Measurements from ENCODE around the gene NCOR2. TPM values are rescaled to one million over a fixed set of nuclear protein-coding genes. Genes with fewer than 3 reads are reported as not detected.

The NCOR2 gene
- polyA plus RNA-seq, 1 donor (not counting 4 experiments of a cell fraction or from before 2014, with no cell fraction given), result 4.7 TPM

GRCh38 chr12:124607681-124608425 is 40.4 kb upstream of the NCOR2 start:
- Histone ChIP-seq H3K27me3 (ENCODE audit: control insufficient read depth, extremely low read depth, insufficient read depth, low read length) (peaks cover 10% of the 10 kb centered on the region), H3K4me2 (ENCODE audit: control insufficient read depth, extremely low read depth, insufficient read depth, low read depth, low read length) (peak overlapping the region; percentile 73), H3K4me3 (ENCODE audit: control insufficient read depth in 2 of 3, extremely low read depth in 1 of 3, insufficient read depth in 2 of 3, low read depth in 1 of 3, low read length in 3 of 3) (no peak overlapping the region), H3K79me2 (ENCODE audit: control insufficient read depth, insufficient read depth, low read length) (no peaks in the 10 kb centered on the region), H2AFZ (ENCODE audit: control insufficient read depth, low read length) (no peak overlapping the region), H3K27ac (ENCODE audit: control insufficient read depth, insufficient read depth, low read length) (no peak overlapping the region), H3K9ac (ENCODE audit: control insufficient read depth, extremely low read depth, insufficient read depth, low read length) (no peak overlapping the region), H3K4me1 (ENCODE audit: control insufficient read depth, extremely low read depth, insufficient read depth, low read length) (peaks cover 26% of the 10 kb centered on the region), H3K9me1 (ENCODE audit: control insufficient read depth, extremely low read depth, insufficient read depth, low read length) (no peaks in the 10 kb centered on the region), H4K20me1 (ENCODE audit: control insufficient read depth, extremely low read depth, insufficient read depth, low read length) (no peaks in the 10 kb centered on the region), H3K36me3 (ENCODE audit: control insufficient read depth in 2 of 2, extremely low read depth in 1 of 2, insufficient read depth in 2 of 2, low read length in 2 of 2) (no peaks in the 10 kb centered on the region), H3K9me3 (ENCODE audit: control insufficient read depth, low read depth, low read length) (no peaks in the 10 kb centered on the region)
- DNase-seq (ENCODE audit: low read depth, low spot score), result no peak
- no peak for TF ChIP-seq EZH2 (IDR thresholded peaks at IDR 0.05; ENCODE audit: low read length)
- no peak for TF ChIP-seq CTCF (optimal IDR thresholded peaks at IDR 0.05 in 1 of 3, IDR thresholded peaks at IDR 0.05 in 1 of 3, conservative IDR thresholded peaks at IDR 0.05 in 1 of 3; ENCODE audit: extremely low read depth in 1 of 3, insufficient read depth in 2 of 3, low read length in 3 of 3)
- dilution Hi-C loops (cut with MboI; ENCODE audit: extremely low pct_ligation_motif_present, low sequenced_read_pairs), result no loop called here
- peak; percentile 32 for FAIRE-seq

- Histone ChIP-seq H3K36me3 (ENCODE audit: control insufficient read depth in 2 of 2, extremely low read depth in 1 of 2, insufficient read depth in 2 of 2, low read length in 2 of 2) (no peaks in the 10 kb centered on the region), H3K4me2 (ENCODE audit: control insufficient read depth, extremely low read depth, insufficient read depth, low read depth, low read length) (no peak overlapping the region), H3K9ac (ENCODE audit: control insufficient read depth, extremely low read depth, insufficient read depth, low read length) (no peak overlapping the region), H3K27ac (ENCODE audit: control insufficient read depth, insufficient read depth, low read length) (no peak overlapping the region), H2AFZ (ENCODE audit: control insufficient read depth, low read length) (no peak overlapping the region), H3K9me1 (ENCODE audit: control insufficient read depth, extremely low read depth, insufficient read depth, low read length) (no peaks in the 10 kb centered on the region), H4K20me1 (ENCODE audit: control insufficient read depth, extremely low read depth, insufficient read depth, low read length) (no peaks in the 10 kb centered on the region), H3K27me3 (ENCODE audit: control insufficient read depth, extremely low read depth, insufficient read depth, low read length) (peaks cover 10% of the 10 kb centered on the region), H3K79me2 (ENCODE audit: control insufficient read depth, insufficient read depth, low read length) (no peaks in the 10 kb centered on the region), H3K4me3 (ENCODE audit: control insufficient read depth in 2 of 3, extremely low read depth in 1 of 3, insufficient read depth in 2 of 3, low read depth in 1 of 3, low read length in 3 of 3) (no peak overlapping the region), H3K4me1 (ENCODE audit: control insufficient read depth, extremely low read depth, insufficient read depth, low read length) (peaks cover 26% of the 10 kb centered on the region), H3K9me3 (ENCODE audit: control insufficient read depth, low read depth, low read length) (no peaks in the 10 kb centered on the region)
- TF ChIP-seq EZH2 (IDR thresholded peaks at IDR 0.05; ENCODE audit: low read length), result no peak
- TF ChIP-seq CTCF (optimal IDR thresholded peaks at IDR 0.05 in 1 of 3, IDR thresholded peaks at IDR 0.05 in 1 of 3, conservative IDR thresholded peaks at IDR 0.05 in 1 of 3; ENCODE audit: extremely low read depth in 1 of 3, insufficient read depth in 2 of 3, low read length in 3 of 3), result no peak
- dilution Hi-C loops (cut with MboI; ENCODE audit: extremely low pct_ligation_motif_present, low sequenced_read_pairs), result no loop called here
- FAIRE-seq (no peak), DNase-seq (ENCODE audit: low read depth, low spot score) (no peak)
Measured at GRCh38 chr12:124605883-124606774, 38.7 kb upstream of the NCOR2 start.

All from keratinocyte (primary cell).